ENCODE results near the gene FH. TPM values are rescaled to one million over a fixed set of nuclear protein-coding genes. Genes with fewer than 3 reads are reported as not detected.

The FH gene
- total RNA-seq, 3 donors from 2014 or later = 43.2 to 48.0 (median 44.2) TPM

- Histone ChIP-seq H3K27ac (no peak overlapping the region), H3K4me3 (no peak overlapping the region), H3K27me3 (no peaks in the 10 kb centered on the region), H3K36me3 (no peaks in the 10 kb centered on the region), H3K4me1 (no peaks in the 10 kb centered on the region), H3K9me3 (no peaks in the 10 kb centered on the region)
- intact Hi-C loops (cut with DNase I; ENCODE audit: low total_unique reads) = no loop called here
- DNase-seq (ENCODE audit: low spot score in 2 of 2) = no peak
- no peak for TF ChIP-seq POLR2A (IDR thresholded peaks at IDR 0.05)
Measured at GRCh38 chr1:241482761-241483250, 36.7 kb downstream of the FH start.

DNA sequence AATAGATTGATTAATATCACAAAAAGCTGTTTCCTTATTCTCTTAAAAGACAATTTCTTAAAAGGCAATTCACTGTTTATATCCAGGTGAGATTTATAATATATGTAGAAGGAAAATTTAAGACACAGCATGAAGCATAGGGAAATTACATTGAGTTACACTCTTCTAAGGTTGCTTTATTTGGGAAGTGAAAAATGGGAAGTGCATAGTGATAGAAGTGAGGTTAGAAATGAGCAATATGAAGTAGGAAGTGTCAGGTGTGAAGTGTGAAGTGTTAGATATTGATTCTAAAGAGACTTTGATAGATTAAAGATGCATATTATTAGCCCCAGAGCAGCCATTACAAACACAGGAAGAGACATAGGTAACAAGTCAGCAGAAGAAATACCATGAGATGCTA, 40.3 kb downstream of the FH start:
- intact Hi-C loops (cut with DNase I; ENCODE audit: low total_unique reads) = no loop called here
- no peak for TF ChIP-seq CTCF (IDR thresholded peaks at IDR 0.05)
- TF ChIP-seq POLR2A (IDR thresholded peaks at IDR 0.05) = no peak
- TF ChIP-seq POLR2AphosphoS5 (IDR thresholded peaks at IDR 0.05) = no peak
- Histone ChIP-seq H3K27ac (no peak overlapping the region), H3K4me1 (no peaks in the 10 kb centered on the region), H3K27me3 (no peaks in the 10 kb centered on the region), H3K9me3 (no peaks in the 10 kb centered on the region), H3K4me3 (no peak overlapping the region), H3K36me3 (no peaks in the 10 kb centered on the region)
- DNase-seq (ENCODE audit: low spot score in 2 of 2) = no peak

DNA sequence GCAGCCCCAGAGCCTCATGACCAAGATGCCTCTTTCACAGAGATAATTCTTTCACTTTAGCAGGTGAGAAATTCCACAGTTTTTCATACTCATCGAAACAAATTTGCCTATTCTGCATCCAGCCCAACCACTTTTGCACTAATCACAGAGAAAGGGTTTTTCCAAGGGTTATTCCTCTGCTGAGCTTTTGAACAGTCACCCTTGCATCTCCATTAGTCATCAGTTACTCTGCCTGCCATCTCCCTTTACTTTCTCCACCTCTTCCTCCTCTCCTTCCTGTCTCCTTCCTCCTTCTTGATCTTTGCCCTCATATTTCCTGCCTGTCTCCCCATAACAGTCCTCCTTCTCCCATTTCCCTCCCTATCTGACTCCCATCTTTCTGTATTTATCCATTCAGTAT, 43.9 kb downstream of the FH start:
- Histone ChIP-seq H3K9me3 (no peaks in the 10 kb centered on the region), H3K4me1 (no peaks in the 10 kb centered on the region), H3K36me3 (no peaks in the 10 kb centered on the region), H3K4me3 (no peak overlapping the region), H3K27me3 (no peaks in the 10 kb centered on the region), H3K27ac (no peak overlapping the region)
- DNase-seq (ENCODE audit: low spot score in 2 of 2) = no peak
- intact Hi-C loops (cut with DNase I; ENCODE audit: low total_unique reads) = no loop called here
- no peak for TF ChIP-seq CTCF (IDR thresholded peaks at IDR 0.05)
- TF ChIP-seq POLR2A (IDR thresholded peaks at IDR 0.05) = no peak

DNA sequence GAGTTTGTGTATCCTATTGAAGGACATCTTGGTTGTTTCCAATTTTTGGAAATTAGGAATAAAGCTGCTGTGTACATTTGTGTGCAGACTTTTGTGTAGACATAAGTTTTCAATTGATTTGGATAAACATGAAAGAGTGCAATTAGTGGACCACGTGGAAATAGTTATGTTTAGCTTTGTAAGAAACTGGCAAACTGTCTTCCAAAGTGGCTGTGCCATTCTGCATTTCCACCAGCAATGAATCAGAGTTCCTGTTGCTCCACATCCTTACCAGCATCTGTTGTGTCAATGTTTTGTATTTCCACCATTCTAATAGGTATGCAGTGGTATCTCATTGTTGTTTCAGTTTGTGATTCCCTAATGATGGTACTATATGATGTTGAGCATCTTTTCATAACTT, 46.5 kb downstream of the FH start:
- Histone ChIP-seq H3K9me3 (no peaks in the 10 kb centered on the region), H3K4me3 (no peak overlapping the region), H3K27ac (no peak overlapping the region), H3K4me1 (no peaks in the 10 kb centered on the region), H3K27me3 (no peaks in the 10 kb centered on the region), H3K36me3 (no peaks in the 10 kb centered on the region)
- DNase-seq (ENCODE audit: low spot score in 2 of 2) = no peak
- TF ChIP-seq CTCF (IDR thresholded peaks at IDR 0.05) = no peak
- TF ChIP-seq POLR2A (IDR thresholded peaks at IDR 0.05) = no peak
- TF ChIP-seq POLR2AphosphoS5 (IDR thresholded peaks at IDR 0.05) = no peak
- intact Hi-C loops (cut with DNase I; ENCODE audit: low total_unique reads) = no loop called here

DNA sequence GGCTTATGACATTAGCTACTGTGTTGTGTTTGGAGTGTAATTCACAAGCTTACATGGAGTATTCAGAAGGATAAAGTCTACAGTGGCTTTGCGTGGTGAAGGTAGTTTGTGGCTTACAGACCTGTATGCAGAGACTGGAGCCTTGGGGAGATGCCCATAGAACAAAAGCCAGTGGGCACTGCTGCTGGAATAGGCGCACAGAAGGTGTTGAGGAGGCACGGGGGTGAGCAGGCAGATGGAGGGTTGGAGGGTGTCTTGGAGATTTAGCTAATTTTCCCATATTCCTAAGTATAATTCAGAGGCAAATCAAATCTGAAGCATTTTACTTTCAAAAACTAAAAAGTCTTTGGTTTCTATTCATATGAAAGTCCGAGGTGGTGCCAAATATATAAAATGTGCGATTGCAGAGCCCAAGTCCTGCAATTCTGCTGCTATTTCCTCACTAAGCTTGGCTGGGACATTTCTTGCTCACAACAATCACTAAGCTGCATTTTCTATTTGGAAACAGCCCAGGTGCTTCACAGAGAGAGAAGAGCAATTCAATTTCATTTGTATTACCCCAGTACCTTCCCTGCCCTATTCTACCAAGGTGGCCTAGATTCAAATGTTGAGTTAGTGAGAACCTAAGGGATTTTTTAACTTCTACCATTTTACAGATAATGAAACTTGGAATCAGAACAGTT, 48.5 kb downstream of the FH start:
- Histone ChIP-seq H3K27ac (no peak overlapping the region), H3K27me3 (no peaks in the 10 kb centered on the region), H3K4me1 (no peaks in the 10 kb centered on the region), H3K9me3 (no peaks in the 10 kb centered on the region), H3K36me3 (no peaks in the 10 kb centered on the region), H3K4me3 (no peak overlapping the region)
- no peak for TF ChIP-seq POLR2AphosphoS5 (IDR thresholded peaks at IDR 0.05)
- TF ChIP-seq POLR2A (IDR thresholded peaks at IDR 0.05) = no peak
- no peak for TF ChIP-seq CTCF (IDR thresholded peaks at IDR 0.05)
- DNase-seq (ENCODE audit: low spot score in 2 of 2) = no peak
- intact Hi-C loops (cut with DNase I; ENCODE audit: low total_unique reads) = no loop called here
